ENCODE data around the gene RIOK1.
"Not testable (repeated sequence)": the region's sequence is repeated elsewhere in the genome, so short reads cannot be mapped to it uniquely, and the experiment has no call there.

Gene RIOK1

DNA sequence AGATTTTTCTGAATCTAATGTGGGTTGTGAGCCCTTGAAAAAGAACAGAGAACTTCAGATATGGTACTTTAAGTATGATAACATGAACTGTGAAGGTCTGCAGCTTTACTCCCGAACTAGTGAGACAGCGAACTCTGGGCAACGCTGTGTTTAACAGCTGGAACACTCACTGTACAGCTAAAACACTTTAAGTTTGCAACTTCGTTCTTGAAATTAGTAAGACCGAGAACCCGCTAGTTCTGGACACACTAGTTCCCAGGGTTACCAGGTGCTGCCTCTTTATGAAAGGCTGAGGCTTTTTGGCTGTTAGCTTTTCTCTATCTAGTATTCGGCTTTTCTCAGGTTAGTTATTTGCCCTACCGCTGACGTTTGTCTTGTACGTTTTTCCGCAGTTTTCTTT, 52.9 kb downstream of the RIOK1 start:
- DNase-seq, result no peak

DNA sequence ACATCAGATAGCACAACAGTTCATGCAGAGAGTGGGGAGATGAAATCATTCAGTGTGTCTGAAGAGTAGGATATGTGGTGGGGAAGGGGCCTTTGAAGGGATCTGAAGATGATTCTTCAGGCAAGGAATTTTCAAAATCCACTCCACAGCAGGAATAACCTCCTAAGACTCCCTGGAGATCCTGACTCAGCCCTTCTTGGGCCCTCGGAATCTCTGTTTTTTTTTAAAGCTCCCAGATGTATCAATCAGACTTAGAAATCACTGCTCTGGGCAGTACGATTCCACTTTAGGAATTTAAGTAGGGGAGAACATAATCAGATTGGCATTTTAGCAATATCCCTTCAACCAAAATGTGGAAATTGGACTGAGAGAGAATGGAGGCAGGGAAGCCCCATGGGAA, 55.5 kb downstream of the RIOK1 start:
- DNase-seq, result no peak

DNA sequence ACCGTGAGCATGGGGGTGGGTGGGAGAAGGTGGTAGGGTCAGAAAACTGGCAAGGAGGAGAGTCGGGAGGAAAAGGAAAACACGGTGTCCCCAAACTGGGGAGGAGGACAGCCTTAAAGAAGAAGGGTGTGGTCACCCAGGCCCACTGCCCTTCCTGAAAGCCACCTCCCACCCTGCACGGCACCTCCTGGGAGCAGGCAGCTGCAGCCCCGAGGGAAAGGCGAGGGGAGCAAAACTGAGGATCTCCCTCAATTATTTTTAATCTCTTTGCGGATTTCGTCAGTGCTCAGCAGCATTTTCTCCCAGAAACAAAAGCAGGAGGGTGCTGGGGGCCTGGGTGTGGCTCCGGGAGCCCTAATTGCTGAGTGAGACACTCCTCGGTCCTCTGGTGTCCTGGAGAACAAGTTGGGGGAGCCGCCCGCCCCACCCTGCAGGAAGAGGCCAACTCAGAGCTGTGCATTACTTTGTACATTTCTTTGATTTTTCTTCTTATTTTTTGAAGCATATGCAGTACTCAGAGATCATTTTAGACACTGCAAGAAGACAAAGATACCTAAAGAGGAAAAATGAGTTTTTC, 56.4 kb downstream of the RIOK1 start:
- DNase-seq, result no peak

DNA sequence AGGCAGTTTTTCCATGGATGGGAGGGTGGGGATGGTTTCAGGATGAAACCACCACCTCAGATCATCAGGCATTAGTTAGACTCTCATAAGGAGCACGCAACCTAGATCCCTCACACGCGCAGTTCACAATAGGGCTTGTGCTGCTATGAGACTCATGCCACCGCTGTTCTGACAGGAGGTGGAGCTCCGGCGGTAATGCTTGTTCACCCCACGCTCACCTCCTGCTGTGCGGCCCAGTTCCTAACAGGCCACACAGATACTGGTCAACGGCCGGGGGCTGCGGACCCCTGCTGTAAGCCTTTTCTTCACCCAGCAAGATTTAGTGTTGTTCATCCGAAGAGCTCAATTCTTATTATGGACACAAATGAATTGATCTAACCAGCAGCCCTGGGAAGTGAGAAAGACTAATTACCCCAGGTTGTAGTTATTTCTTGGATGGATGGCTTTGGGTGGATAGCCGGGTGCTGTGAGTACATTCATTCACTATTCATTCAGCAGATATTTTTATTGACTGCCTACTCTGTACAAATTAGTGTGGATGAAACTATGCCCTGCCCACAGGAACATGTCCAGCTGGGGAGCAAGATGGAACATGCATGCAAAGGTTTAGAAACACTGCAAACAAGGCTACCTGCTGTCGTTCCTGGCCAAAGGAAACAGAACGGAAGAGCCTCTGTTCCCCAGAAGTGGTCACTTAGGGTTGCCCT, 57.2 kb downstream of the RIOK1 start:
- no peak for DNase-seq

DNA sequence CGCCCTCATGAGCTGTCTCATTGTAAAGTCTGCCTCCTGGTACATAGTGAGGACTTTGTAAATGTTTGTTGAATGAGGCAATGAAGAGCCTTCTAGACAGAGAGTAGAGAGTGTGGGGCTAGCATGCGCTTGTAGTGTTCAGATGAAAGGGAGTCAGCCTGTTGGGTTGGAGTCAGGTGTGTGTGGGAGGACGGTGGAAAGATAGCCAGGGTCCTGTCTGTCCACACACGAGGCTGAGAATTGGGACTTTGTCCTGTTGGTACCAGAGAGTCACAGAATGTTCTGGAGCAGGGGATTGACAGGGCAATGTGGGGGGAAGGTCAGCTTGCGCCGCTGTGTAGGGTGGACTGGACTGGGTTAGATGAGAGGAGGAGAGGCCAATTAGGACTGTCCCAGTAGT, 58.6 kb downstream of the RIOK1 start:
- DNase-seq, result no peak

DNA sequence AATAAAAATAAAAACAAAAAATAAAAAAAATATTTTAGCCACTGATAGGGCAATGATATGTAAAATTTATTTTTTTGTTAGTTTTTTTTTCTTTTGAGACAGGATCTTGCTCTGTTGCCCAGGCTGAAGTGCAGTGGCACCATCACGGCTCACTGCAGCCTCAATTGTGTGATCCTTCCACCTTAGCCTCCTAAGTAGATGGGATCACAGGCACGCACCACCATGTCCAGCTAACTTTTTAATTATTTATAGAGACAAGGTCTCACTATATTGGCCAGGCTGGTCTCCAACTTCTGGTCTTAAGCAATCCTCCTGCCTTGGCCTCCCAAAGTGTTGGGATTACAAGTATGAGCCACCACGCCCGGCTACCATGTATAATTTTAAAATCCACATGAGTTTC, 59.4 kb downstream of the RIOK1 start:
- DNase-seq, result no peak

DNA sequence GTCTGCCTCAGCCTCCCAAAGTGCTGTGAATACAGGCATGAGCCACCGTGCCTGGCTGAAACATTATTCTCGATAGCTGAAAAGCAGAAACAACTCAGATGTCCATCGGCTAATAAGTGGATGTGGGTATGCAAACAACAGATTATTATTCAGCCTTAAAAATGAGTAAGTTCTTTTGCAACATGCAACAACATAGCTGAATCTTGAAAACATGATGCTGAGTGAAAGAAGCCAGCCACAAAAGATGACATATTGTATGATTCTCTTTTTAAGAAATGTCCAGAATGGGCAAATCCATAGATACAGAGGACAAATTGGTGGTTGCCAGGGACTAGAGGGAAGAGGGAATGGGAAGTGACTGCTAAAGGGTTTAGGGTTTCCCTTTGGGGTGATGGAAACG, 61.7 kb downstream of the RIOK1 start:
- DNase-seq, result no peak

DNA sequence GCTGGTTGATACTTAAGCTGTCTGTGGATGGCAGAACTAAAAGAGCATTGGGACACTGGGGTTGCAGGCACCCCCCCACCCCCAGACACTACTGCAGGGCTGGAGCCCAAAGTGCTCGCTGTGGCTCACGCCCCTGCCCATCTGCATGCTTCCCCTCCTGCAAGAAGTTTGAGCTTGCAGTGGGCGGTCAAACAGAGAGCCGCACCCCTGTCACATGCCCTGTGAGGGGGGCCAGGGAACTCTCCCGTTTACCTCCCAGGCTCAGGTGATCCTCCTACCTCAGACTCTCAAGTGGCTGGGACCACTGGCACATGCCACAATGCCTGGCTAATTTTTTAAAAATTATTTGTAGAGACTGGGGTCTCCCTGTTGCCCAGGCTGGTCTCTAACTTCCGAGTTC, 63.3 kb downstream of the RIOK1 start:
- no peak for DNase-seq

DNA sequence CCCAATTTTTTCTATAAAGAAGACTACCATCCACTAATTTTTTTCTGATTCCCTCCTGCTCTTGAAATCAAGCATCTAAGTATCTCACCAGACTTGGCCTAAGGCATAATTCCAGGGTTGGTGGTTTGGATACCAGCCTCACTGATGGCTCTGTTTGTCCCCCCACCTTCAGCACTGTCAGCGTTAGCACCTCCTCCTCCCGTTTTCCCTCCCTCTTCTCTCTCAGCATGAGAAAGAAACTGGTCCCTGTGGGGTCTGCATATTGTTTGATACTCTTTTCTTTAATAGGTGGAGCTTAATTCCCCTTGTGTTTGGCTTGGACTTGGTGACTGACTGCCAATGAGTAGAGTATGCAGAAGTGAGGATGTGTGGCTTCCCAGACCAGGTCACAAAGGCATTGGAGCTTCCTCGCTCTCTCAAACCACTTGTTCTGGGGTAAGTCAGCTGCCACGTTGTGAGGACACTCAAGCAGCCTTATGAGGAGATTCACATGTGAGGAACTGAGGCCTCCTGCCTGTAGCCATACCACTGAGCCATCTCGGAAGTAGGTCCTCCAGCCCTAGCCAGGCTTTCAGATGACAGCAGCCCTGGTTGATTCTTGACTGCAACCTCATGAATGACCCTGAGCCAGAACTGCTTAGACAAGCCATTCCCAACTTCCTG, 65.2 kb downstream of the RIOK1 start:
- DNase-seq, result no peak

DNA sequence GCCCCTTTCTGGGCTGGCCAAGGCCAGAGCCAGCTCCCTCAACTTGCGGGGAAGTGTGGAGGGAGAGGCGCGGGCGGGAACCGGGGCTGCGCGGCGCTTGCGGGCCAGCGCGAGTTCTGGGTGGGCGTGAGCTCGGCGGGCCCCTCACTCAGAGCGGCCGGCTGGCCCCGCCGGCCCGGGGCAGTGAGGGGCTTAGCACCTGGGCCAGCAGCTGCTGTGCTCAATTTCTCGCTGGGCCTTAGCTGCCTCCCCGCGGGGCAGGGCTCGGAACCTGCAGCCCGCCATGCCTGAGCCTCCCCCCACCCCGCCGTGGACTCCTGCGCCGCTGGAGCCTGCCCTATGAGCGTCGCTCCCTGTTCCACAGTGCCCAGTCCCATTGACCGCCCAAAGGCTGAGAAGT, 66.7 kb downstream of the RIOK1 start:
- not testable (repeated sequence) for DNase-seq

DNA sequence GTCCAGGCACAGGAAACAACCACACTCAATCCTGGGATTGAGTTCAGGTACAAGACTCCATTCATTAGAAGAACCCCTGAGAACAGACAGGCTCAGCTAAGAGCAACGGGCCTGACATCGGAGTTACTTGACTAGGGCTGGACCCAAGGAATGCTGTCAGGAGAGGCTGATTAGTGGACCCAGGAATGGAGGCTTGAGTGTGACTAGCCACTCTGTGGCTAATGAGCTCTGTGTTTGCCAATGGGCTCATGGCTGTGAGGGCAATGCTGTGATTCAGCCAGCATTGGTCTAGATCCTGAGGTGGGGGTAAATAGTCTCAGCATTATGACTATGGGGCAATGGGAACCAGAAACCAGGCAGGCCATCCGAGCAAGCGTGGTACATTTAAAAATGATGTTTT, 71.8 kb downstream of the RIOK1 start:
- no peak for DNase-seq

DNA sequence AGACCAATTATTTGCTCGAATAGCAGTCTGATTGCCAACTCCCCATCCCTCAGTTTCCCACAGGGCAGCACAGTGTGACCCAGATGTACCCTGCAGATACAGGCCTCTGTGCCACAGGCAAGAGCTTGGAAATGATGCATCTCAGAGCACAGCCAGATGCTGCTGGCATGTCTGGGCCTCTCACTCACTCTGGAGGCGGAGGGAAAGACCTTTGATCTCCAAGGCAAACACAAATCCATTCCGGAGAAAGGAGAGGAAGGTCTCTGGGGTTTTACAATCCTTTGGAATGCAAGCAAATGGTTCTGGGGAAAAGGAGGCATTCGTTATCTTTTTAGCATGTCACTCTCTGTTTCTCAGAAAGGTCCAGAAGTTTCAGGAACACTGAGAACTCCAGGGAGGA, 74.2 kb downstream of the RIOK1 start:
- no peak for DNase-seq

DNA sequence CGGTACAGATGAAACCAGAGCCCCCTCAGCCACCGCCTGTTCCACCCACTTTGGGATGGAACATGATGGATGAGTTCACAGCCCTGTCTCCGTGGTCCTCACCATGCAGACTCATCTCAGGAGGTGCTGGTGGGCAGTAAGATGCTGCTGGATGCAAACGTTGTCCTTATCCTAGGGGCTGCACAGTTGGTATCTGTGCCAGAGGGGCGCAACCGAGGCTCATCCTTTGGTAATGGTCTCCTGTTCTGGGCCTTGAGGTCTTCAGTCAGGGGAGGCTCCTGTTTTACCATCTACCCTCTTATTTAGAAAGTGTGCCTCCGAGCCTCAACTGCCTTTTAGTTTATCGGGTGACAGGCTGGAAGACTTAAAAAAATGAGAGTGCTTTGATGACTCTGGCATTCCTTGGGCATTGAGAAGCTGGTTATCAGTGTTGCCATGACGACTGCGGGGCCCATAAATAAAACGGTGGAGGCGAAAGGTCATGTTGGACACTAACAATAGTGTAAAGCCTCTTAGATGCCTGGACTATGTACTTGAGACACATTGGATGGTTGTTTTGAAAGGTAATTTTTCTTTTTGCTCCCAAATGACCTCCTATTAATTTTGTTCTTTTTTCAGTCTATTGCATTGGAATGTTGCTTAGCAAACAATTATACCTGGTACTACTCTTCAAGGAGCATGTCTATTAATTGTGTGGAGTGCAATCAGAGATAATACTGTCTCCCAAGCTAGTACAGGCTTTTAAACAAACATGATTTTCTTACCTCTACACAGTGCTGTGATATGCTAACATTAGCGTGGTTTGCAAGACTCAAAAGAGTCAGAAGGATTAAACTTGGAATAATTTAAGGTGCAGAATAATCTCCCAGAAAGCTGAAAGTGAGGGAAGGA, 77.6 kb downstream of the RIOK1 start:
- DNase-seq, result no peak
